Measurements from ENCODE around the gene DDX54.
"Not testable (repeated sequence)": the region's sequence is repeated elsewhere in the genome, so short reads cannot be mapped to it uniquely, and the experiment has no call there.

DDX54 gene

GRCh38 chr12:113216027-113216426 is 30.7 kb upstream of the DDX54 start:
- no peak for DNase-seq (ENCODE audit: low read depth)

GRCh38 chr12:113214895-113215400 is 29.7 kb upstream of the DDX54 start:
- DNase-seq (ENCODE audit: low read depth) = no peak

DNA sequence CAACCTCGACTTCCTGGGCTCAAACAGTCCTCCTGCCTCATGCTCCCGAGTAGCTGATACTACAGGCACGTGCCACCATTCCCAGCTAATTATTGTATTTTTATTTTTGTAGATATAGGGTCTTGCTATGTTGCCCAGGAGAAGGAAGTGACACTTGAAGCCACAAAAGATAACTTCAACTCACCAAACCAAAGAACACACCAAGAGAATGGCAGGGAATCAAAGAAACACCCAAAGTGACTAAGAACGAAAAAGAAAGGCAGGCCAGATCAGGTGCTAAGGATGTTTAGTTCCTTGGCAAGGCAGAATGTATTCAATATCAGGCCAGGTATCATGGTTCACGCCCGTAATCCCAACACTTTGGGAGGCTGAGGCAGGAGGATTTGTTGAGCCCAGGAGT is 25.9 kb upstream of the DDX54 start:
- no peak for DNase-seq (ENCODE audit: low read depth)

DNA sequence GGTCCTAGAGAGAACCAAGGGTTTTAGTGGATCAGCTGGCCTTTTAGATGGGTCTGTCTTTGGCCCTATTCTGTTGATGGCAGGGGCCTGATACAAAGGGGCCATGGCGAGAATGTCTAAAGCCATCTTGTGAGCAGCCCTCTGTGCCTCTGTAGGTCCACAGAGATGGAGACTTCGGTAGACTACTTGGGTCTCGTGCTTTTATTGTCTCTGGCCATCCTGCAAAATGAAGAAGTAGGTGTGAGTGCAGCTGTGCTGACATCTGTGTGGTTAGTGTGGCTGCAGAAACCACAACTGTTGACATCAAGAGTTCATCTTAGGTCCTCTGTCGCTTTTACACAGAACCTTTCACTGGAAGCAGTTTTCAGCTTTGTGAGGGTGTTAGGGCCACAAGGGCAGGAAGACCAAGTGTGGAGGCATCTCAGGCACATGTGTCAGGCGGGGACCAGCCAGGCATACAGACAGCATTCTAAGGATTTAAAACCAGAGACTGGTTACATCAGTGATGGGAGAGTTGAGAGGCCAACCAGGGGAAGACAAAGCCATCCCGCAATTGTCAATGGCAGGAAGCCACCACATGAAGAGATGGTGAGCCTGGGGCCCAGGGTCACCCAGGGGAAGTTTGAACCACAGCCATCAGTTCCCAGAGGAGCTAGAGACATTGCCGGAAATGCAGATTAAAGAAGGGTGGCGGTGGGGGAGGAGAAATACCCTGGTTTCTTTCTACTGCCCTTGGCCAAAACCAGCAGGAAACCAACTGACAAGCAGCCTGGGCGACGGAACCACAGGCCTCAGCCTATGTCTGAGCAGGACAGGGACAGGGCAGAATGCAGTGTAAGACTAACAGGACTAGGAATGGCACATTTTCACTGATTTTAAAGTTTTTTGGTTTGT is 23.0 kb upstream of the DDX54 start:
- peak; percentile 31 for DNase-seq (ENCODE audit: low read depth)

DNA sequence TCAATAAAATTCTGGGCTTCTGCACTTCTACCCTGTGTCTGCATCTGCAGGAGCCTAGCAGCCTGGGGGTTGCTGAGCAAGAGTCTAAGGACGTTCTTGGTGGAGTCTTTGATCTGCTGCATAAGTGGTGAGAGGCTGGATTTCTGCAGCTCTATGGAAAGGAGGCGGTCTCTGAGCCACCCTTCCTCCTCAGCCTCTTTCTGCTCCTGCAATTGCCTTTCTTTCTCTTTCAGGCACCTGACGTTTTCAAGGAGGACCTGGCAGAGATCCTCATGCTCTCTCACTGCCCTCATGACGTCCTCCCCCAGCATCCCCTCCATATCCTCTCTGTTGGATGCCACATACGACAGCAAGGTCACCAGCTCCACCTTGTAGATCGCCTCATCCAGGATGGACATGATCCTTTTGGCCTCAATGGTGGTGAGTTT is 22.3 kb upstream of the DDX54 start:
- no peak for DNase-seq (ENCODE audit: low read depth)

DNA sequence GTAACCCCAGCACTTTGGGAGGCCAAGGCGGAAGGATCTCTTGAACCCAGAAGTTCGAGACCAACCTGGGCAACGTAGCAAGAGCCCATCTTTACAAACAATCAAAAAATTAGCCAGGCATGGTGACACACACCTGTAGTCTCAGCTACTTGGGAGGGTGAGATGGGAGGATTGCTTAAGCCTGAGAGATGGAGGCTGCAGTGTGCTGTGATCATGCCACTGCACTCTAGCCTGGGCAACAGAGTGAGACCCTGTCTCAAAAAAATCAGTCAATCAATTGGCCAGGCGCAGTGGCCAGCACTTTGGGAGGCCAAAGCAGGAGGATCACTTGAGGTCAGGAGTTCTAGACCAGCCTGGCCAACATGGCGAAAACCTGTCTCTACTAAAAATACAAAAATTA is 21.5 kb upstream of the DDX54 start:
- DNase-seq (ENCODE audit: low read depth) = not testable (repeated sequence)

DNA sequence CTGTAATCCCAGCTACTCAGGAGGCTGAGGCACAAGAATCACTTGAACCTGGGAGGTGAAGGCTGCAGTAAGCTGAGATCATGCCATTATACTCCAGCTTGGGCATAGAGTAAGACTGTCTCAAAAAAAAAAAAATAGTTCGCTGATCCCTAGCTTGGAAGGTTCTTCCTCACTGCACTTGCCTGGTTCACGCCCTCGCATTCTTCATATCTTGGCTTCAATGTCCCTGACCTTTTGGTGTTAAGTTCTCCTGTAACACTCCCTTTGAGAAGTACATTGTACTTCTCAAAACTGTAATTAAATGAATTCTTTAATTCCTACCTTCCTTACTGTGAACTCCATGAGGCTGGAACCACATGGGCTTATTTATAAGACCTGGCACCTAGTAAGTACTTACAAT is 19.5 kb upstream of the DDX54 start:
- no peak for DNase-seq (ENCODE audit: low read depth)

GRCh38 chr12:113203852-113204760 is 18.8 kb upstream of the DDX54 start:
- DNase-seq (ENCODE audit: low read depth) = no peak

DNA sequence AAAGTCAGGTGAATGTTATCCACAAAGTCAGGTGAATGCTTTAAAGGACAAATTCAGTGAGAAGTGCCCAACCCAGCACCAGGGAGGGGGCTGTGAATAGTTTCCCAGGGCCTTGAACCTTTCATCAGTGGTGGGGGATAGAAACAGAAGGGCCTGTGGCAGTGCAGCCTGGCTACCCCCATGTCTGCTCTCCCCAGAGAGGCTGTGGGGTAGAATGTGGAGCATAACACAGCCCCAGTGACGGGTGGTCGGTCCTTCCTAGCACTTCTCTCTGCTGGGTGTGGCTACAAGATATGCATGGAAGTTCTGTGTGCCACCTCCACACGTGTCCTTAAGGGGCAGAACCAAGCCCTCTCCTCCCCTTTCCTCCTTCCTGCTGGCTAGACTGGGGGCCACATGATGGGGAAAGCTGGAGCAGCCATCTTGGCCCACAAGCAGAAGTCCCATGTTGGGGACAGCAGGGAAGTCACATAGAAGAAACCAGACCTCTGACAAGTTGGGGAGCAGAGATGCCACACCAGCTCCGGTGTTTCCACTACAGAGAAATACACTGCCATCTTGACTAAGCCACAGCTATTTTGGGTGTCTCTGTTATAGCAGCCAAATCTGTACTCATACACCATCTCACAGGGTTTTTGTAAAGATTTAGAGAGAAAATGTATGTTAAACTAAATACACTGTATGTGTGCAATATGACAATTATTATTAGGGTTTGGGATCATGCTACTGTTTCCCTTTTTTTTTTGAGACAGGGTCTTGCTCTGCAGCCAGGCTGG is 17.2 kb upstream of the DDX54 start:
- no peak for DNase-seq (ENCODE audit: low read depth)

DNA sequence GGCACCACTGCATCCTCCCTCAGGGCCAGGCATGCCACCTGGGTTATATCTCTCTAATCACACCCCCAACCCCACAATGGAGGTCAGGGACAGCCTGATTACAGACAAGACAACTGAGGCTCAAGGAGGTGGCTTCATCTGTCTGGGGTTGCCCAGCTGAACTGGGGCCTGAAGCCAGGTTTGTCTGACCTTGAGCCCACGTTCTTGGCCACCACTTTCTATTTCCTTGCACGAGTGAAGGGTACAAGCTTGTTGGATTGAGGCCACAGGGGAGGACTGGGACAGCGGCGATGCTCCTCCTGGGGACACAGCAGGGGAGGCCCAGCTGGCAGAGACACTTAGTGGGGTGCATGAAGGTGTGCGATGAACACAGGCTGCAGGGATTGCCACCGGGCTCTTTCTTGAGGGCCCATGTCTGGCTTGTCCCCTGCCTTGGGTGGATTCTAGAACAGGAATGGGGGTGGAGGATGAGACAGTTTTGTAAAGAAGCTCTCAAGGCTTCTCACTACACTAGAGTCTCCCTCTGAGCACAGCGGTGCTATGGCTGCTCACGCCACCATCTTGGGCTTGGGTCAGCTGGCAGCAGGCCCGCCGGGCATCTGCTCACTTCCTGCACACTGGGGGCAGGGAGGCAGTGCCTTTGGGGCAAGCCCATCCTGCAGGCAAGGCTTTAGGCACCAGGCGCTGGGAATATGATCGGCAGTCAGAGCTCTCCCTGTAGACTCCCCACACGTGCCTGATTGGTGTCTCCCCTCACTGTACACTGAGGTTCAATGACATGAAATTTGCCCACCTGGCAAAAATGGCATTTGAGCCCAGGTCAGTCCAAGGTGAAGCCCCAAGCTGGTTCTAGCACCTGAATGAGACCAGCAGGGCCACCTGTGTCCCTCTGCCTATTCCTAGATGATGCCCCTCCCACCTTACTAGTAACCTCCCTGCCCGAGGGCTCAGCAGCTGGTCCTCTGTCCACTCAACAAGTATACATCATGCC is 16.2 kb upstream of the DDX54 start:
- DNase-seq (ENCODE audit: low read depth) = no peak

GRCh38 chr12:113200021-113200797 is 14.9 kb upstream of the DDX54 start:
- DNase-seq (ENCODE audit: low read depth) = no peak

DNA sequence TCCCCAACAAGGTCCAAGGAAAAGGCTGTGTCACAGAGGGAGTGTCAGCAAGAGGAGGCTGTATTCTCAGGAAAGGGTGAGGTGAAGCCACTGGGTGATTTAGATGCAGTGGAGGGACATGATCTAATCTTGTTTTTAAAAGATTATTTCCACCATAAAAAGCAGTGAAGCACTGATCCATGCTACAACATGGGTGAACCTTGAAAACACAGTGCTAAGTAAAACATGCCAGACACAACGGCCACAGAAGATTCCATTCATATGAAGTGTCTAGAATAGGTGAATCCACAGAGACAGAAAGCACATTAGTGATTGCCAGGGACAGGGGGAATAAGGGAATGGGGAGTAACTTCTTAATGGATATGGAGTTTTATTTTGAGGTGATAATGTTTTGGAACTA is 13.0 kb upstream of the DDX54 start:
- DNase-seq (ENCODE audit: low read depth) = no peak

DNA sequence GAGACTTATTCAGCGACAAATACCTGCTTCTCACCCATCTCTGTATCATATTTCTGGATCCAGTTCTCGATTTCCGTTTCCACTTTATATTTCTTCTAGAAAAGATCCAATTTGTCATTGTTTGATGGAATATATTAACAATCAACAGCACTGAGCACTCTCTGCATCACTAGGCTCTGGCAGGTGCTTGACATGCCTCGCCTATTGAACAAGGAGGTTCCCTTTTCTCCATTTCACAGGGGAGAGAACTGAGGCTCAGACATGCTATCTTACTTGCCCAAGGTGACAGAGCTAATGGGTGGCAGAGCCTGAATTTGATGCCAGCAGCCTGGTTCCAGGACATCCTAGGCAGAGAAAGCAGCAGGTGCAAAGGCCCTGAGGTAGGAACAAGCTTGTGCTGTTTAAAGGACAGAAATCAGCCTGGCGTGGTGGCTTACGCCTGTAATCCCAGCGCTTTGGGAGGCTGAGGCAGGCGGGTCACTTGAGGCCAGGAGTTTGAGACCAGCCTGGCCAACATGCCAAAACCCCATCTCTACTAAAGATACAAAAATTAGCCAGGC is 12.3 kb upstream of the DDX54 start:
- no peak for DNase-seq (ENCODE audit: low read depth)

DNA sequence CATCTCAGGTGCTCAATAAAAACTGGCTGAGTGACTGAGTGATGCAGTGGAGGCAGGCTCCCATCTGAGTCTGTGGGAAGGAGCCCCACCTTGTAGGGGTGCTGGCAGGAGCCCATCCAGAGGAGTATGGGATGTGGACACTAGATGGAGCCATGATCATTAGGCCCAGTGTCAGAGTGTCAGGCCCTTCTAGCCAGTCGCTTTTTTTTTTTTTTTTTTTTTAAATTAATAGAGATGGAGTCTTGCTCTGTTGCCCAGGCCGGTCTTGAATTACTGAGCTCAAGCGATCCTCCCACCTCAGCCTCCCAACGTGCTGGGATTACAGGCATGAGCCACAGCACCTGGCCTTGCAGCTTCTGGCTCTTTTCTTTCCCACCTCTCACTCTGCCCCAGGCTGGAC is 11.7 kb upstream of the DDX54 start:
- DNase-seq (ENCODE audit: low read depth) = no peak

DNA sequence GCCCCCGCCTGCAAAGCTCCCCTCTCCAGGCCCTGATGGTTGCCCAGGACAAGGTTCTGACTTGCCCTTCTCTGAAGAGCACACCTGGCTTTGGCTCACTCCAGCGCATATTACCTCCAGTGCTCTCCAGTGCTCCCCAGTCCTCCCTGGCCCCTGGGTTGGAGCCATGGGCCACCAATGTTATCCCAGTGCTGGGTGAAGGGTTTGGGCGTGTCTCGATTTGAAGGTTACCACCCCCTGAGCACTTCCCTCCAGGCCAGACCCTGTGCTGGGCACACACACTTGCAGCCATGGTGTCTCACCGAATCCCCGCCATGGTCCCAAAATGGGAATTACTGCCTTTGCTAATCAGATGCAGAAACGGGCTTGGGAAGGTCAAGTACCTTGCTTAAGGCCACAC is 11.3 kb upstream of the DDX54 start:
- DNase-seq (ENCODE audit: low read depth) = no peak

- DNase-seq (ENCODE audit: low read depth) = no peak
These were observed 10.3 kb upstream of the DDX54 start for GRCh38 chr12:113195598-113195997.

DNA sequence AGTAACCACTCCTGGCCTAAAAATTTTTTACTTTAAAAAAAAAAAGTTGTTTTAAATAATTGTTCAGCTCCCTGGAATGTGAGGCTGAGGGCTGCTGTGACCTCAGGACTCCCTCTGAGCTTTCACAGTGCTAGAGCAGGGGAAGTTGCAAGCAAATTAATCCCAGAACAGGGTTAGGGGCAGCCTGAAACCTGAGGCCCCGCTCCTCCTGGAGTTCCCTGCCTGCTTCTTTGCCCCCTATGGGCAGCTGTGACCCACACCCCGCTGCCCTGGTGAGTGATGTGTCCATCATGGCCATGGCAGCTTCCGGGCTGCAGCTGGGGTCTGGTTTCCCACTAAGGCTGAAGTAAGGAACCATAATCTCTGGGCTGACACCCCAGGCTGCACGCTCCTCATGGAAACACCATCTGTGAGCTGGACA is 9.7 kb upstream of the DDX54 start:
- DNase-seq (ENCODE audit: low read depth) = no peak

- DNase-seq (ENCODE audit: low read depth) = no peak
These were observed 5.9 kb upstream of the DDX54 start for GRCh38 chr12:113191227-113191626.

DNA sequence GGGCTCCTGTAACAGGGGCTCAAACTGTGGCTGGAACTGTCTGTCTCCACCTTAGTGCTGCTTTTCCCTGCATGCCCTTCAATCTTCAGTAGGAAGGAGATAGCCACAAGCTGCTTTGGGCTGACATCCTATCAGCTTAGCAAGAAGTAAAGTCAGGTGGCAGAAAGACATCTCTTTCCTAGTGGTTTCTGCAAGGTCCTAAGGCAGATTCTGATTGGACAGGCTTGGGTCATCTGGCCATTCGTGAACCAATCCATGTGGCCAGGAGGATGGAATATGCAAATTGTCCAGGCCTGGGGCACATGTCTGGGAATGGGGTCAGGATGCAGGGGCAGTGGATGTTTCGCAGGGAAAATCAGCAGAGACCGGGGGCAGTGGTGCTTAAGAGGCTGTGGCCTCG is 5.5 kb upstream of the DDX54 start:
- DNase-seq (ENCODE audit: low read depth) = no peak

GRCh38 chr12:113189361-113189760 is 4.1 kb upstream of the DDX54 start:
- DNase-seq (ENCODE audit: low read depth) = no peak

All from activated gamma-delta T cell treated with anti-CD3 and anti-CD28 coated beads, Interleukin-2, amount 50 U/mL, for 16 hours (primary cell).